Measurements from ENCODE around the gene NF2. TPM values are rescaled to one million over a fixed set of nuclear protein-coding genes. Genes with fewer than 3 reads are reported as not detected.

NF2 gene
- total RNA-seq, 1 experiment from 2014 or later: 190 TPM

DNA sequence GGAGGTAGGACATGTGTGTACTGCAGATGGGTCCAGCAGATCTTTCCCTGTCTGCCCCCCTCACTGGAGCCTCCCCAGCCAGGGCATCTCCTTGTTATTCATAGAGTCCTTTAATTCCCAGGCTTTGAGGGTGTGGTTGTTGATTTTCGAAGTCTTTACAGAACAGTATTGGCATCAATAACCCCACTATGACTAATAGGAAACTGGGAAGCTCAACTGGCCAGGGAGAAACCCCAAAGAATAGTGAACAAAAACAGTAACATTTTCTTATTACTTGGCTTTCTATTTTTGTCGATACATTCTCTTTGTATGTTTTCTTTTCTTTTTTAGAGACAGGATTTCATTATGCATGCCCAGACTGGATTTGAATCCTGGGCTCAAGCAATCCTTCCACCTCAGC, 57.9 kb downstream of the NF2 start:
- POLR2A ChIA-PET: no interaction called here
- Histone ChIP-seq H3K36me3 (ENCODE audit: control insufficient read depth, insufficient read depth, low read length) (peaks cover 30% of the 10 kb centered on the region), H3K27me3 (ENCODE audit: control insufficient read depth, insufficient read depth, low read length) (no peaks in the 10 kb centered on the region), H3K4me1 (ENCODE audit: control insufficient read depth, insufficient read depth, low read length) (no peaks in the 10 kb centered on the region), H3K27ac (ENCODE audit: low read length) (no peak overlapping the region), H3K9me3 (ENCODE audit: control insufficient read depth, insufficient read depth, low read depth, low read length) (no peaks in the 10 kb centered on the region), H3K4me3 (ENCODE audit: low read depth in 2 of 2, low read length in 2 of 2) (no peak overlapping the region)
- BruUV-seq (replicated peaks): no TSS peak
- ATAC-seq (no peak), DNase-seq (ENCODE audit: low read depth, low spot score) (no peak)
- CTCF ChIA-PET: no interaction called here
- in situ Hi-C loops (cut with HindIII; ENCODE audit: low pct_unique_long_range_greater_than_20kb, low sequenced_read_pairs): no loop called here
- TF ChIP-seq, protein P1, sequence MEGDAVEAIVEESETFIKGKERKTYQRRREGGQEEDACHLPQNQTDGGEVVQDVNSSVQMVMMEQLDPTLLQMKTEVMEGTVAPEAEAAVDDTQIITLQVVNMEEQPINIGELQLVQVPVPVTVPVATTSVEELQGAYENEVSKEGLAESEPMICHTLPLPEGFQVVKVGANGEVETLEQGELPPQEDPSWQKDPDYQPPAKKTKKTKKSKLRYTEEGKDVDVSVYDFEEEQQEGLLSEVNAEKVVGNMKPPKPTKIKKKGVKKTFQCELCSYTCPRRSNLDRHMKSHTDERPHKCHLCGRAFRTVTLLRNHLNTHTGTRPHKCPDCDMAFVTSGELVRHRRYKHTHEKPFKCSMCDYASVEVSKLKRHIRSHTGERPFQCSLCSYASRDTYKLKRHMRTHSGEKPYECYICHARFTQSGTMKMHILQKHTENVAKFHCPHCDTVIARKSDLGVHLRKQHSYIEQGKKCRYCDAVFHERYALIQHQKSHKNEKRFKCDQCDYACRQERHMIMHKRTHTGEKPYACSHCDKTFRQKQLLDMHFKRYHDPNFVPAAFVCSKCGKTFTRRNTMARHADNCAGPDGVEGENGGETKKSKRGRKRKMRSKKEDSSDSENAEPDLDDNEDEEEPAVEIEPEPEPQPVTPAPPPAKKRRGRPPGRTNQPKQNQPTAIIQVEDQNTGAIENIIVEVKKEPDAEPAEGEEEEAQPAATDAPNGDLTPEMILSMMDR (IDR thresholded peaks at IDR 0.05): no peak
- TF ChIP-seq POLR2AphosphoS5 (IDR thresholded peaks at IDR 0.05; ENCODE audit: low read depth, low read length) (no peak), SIN3A (IDR thresholded peaks at IDR 0.05; ENCODE audit: borderline replicate concordance, insufficient read depth, low read depth, low read length) (no peak), TCF7L2 (IDR thresholded peaks at IDR 0.05; ENCODE audit: low read depth, low read length) (no peak)
- TF ChIP-seq, protein P2, sequence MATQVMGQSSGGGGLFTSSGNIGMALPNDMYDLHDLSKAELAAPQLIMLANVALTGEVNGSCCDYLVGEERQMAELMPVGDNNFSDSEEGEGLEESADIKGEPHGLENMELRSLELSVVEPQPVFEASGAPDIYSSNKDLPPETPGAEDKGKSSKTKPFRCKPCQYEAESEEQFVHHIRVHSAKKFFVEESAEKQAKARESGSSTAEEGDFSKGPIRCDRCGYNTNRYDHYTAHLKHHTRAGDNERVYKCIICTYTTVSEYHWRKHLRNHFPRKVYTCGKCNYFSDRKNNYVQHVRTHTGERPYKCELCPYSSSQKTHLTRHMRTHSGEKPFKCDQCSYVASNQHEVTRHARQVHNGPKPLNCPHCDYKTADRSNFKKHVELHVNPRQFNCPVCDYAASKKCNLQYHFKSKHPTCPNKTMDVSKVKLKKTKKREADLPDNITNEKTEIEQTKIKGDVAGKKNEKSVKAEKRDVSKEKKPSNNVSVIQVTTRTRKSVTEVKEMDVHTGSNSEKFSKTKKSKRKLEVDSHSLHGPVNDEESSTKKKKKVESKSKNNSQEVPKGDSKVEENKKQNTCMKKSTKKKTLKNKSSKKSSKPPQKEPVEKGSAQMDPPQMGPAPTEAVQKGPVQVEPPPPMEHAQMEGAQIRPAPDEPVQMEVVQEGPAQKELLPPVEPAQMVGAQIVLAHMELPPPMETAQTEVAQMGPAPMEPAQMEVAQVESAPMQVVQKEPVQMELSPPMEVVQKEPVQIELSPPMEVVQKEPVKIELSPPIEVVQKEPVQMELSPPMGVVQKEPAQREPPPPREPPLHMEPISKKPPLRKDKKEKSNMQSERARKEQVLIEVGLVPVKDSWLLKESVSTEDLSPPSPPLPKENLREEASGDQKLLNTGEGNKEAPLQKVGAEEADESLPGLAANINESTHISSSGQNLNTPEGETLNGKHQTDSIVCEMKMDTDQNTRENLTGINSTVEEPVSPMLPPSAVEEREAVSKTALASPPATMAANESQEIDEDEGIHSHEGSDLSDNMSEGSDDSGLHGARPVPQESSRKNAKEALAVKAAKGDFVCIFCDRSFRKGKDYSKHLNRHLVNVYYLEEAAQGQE (IDR thresholded peaks at IDR 0.05; ENCODE audit: insufficient read depth in 1 of 2, low read depth in 2 of 2, low read length in 1 of 2): no peak
- intact Hi-C loops (cut with micrococcal nuclease; ENCODE audit: unreplicated experiment): no loop called here

DNA sequence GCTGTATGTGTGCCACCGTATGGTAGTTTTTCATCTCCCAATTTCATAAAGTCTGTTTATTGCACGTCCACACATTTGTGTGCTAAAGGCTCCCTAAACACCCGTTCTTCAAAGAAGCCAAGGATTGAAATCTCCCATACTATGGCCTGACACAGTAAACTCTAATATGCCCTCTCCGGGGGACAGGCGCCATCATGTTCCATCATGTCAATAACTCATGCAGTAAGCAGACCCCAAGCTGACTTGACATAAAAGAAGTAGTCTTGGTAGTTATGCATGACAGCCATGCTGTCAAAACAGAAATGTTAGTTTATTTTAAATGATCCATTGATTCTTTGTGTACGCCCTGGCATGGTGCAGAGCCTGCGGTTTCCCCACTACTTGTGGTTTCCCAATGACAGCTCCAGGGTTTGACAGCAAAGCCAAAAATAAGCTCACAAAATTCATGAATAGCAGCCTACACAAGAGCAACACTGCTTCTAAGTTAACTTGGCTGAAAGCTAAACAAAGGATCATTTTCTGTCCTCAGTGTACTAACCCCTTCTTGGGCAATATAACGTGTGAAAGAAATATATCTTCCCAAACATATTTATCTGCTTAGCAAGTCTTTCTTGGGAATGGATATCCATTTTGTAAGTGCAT, 59.9 kb downstream of the NF2 start:
- no peak for DNase-seq (ENCODE audit: low read depth, low spot score)
- Histone ChIP-seq H3K4me3 (ENCODE audit: low read depth in 2 of 2, low read length in 2 of 2) (no peak overlapping the region), H3K27ac (ENCODE audit: low read length) (no peak overlapping the region), H3K27me3 (ENCODE audit: control insufficient read depth, insufficient read depth, low read length) (no peaks in the 10 kb centered on the region), H3K36me3 (ENCODE audit: control insufficient read depth, insufficient read depth, low read length) (peaks cover 24% of the 10 kb centered on the region), H3K4me1 (ENCODE audit: control insufficient read depth, insufficient read depth, low read length) (no peaks in the 10 kb centered on the region), H3K9me3 (ENCODE audit: control insufficient read depth, insufficient read depth, low read depth, low read length) (no peaks in the 10 kb centered on the region)
- ChIA-PET POLR2A (no interaction called here), CTCF (no interaction called here)
- intact Hi-C loops (cut with micrococcal nuclease; ENCODE audit: unreplicated experiment) (no loop called here), in situ Hi-C loops (cut with HindIII; ENCODE audit: low pct_unique_long_range_greater_than_20kb, low sequenced_read_pairs) (no loop called here)
- TF ChIP-seq TCF7L2 (IDR thresholded peaks at IDR 0.05; ENCODE audit: low read depth, low read length): no peak
- TF ChIP-seq, protein P2 (IDR thresholded peaks at IDR 0.05; ENCODE audit: insufficient read depth in 1 of 2, low read depth in 2 of 2, low read length in 1 of 2): no peak
- TF ChIP-seq, protein P1 (IDR thresholded peaks at IDR 0.05): no peak
- no peak for TF ChIP-seq POLR2AphosphoS5 (IDR thresholded peaks at IDR 0.05; ENCODE audit: low read depth, low read length)
- no peak for TF ChIP-seq SIN3A (IDR thresholded peaks at IDR 0.05; ENCODE audit: borderline replicate concordance, insufficient read depth, low read depth, low read length)
- no peak for ATAC-seq
- BruUV-seq (replicated peaks): no TSS peak
